Fibroblast of peridontal ligament (primary cell): ENCODE data around the gene CBLN3.
A peak's percentile ranks its signal among the peaks of the same experiment; 100 is the strongest.
"Not testable (repeated sequence)": the region's sequence is repeated elsewhere in the genome, so short reads cannot be mapped to it uniquely, and the experiment has no call there.

Experiments
- DNase-seq: peaks from one replicate; pipeline ENCODE4 v3.0.0-alpha.2; 2010; ENCODE audit errors: extremely low read depth

Gene CBLN3

GRCh38 chr14:24429395-24430142, at the start of gene CBLN3, which contains the start of gene KHNYN:
Gene CBLN3, minus strand, starts transcription at chr14:24429668. Its CDS starts 614 bp downstream, at chr14:24429054.
Gene KHNYN, plus strand, starts transcription at chr14:24429954. Its CDS starts 777 bp downstream, at chr14:24430731.
- DNase-seq: peak; percentile 91

GRCh38 chr14:24475261-24475660, 45.8 kb upstream of the CBLN3 start:
- no peak for DNase-seq

GRCh38 chr14:24473211-24473610, 43.7 kb upstream of the CBLN3 start:
- DNase-seq: no peak

GRCh38 chr14:24470450-24470849, 41.0 kb upstream of the CBLN3 start:
- DNase-seq: not testable (repeated sequence)

GRCh38 chr14:24465805-24466204, 36.3 kb upstream of the CBLN3 start:
- no peak for DNase-seq

GRCh38 chr14:24465368-24465767, 35.9 kb upstream of the CBLN3 start:
- DNase-seq: no peak

- DNase-seq: no peak
These were observed 34.7 kb upstream of the CBLN3 start for GRCh38 chr14:24463884-24464785.

GRCh38 chr14:24463017-24463883, 33.8 kb upstream of the CBLN3 start:
- DNase-seq: no peak

GRCh38 chr14:24461336-24461735, 31.9 kb upstream of the CBLN3 start:
- DNase-seq: no peak

- no peak for DNase-seq
These were observed 29.9 kb upstream of the CBLN3 start for GRCh38 chr14:24459331-24459730.

GRCh38 chr14:24458736-24459135, 29.3 kb upstream of the CBLN3 start:
- no peak for DNase-seq

- no peak for DNase-seq
These were observed 27.5 kb upstream of the CBLN3 start for GRCh38 chr14:24456980-24457379.

- not testable (repeated sequence) for DNase-seq
These were observed 21.4 kb upstream of the CBLN3 start for GRCh38 chr14:24450828-24451227.

- DNase-seq: peak; percentile 25
These were observed 13.7 kb upstream of the CBLN3 start for GRCh38 chr14:24443053-24443665.

- DNase-seq: peak; percentile 99
These were observed 13.0 kb upstream of the CBLN3 start, which contains the start of gene SDR39U1 for GRCh38 chr14:24442240-24443052. Gene SDR39U1, minus strand, starts transcription at chr14:24442776. Its CDS starts 7 bp downstream, at chr14:24442769.

- DNase-seq: peak; percentile 49
These were observed 12.4 kb upstream of the CBLN3 start for GRCh38 chr14:24441904-24442239.

- no peak for DNase-seq
These were observed 12.0 kb upstream of the CBLN3 start for GRCh38 chr14:24441485-24441884.

- no peak for DNase-seq
These were observed 11.3 kb upstream of the CBLN3 start for GRCh38 chr14:24440606-24441399.

GRCh38 chr14:24439830-24440605, 10.6 kb upstream of the CBLN3 start:
- no peak for DNase-seq
